GF-D8 (cell line): ENCODE results near the gene ERCC4.

Experiments used
- DNase-seq: peaks from one replicate; lab custom pipeline; 2025; lab: John Stamatoyannopoulos, UW

ERCC4 gene

GRCh38 chr16:13950821-13951547 is 31.0 kb downstream of the ERCC4 start:
- DNase-seq, result no peak

- DNase-seq, result no peak
Observed at GRCh38 chr16:13951611-13952010, 31.7 kb downstream of the ERCC4 start.

- no peak for DNase-seq
Observed at GRCh38 chr16:13953501-13953900, 33.5 kb downstream of the ERCC4 start.

GRCh38 chr16:13956635-13957196 is 36.8 kb downstream of the ERCC4 start:
- no peak for DNase-seq

- peak; percentile 16 for DNase-seq
Observed at GRCh38 chr16:13957197-13958078, 37.5 kb downstream of the ERCC4 start.

GRCh38 chr16:13958474-13958873 is 38.5 kb downstream of the ERCC4 start:
- DNase-seq, result no peak

- no peak for DNase-seq
Observed at GRCh38 chr16:13959626-13960025, 39.7 kb downstream of the ERCC4 start.

GRCh38 chr16:13961099-13961811 is 41.3 kb downstream of the ERCC4 start:
- no peak for DNase-seq

GRCh38 chr16:13962232-13962631 is 42.3 kb downstream of the ERCC4 start:
- no peak for DNase-seq

GRCh38 chr16:13968835-13969234 is 48.9 kb downstream of the ERCC4 start:
- no peak for DNase-seq

- no peak for DNase-seq
Observed at GRCh38 chr16:13969711-13970110, 49.8 kb downstream of the ERCC4 start.

GRCh38 chr16:13970708-13971422 is 50.9 kb downstream of the ERCC4 start:
- no peak for DNase-seq

- DNase-seq, result no peak
Observed at GRCh38 chr16:13973321-13974023, 53.5 kb downstream of the ERCC4 start.

- no peak for DNase-seq
Observed at GRCh38 chr16:13977177-13977576, 57.2 kb downstream of the ERCC4 start.

- no peak for DNase-seq
Observed at GRCh38 chr16:13982451-13982850, 62.5 kb downstream of the ERCC4 start.

GRCh38 chr16:13983625-13984024 is 63.7 kb downstream of the ERCC4 start:
- DNase-seq, result no peak

GRCh38 chr16:13984794-13985193 is 64.8 kb downstream of the ERCC4 start:
- DNase-seq, result no peak

- no peak for DNase-seq
Observed at GRCh38 chr16:13988038-13988437, 68.1 kb downstream of the ERCC4 start.

GRCh38 chr16:13992322-13992721 is 72.4 kb downstream of the ERCC4 start:
- DNase-seq, result no peak

GRCh38 chr16:13992976-13993375 is 73.0 kb downstream of the ERCC4 start:
- DNase-seq, result no peak
